ENCODE results near the gene MYO3B. TPM values are rescaled to one million over a fixed set of nuclear protein-coding genes. Genes with fewer than 3 reads are reported as not detected.

Gene MYO3B
- not detected in 2 replicates for total RNA-seq

- no peak for DNase-seq (ENCODE audit: low read depth in 2 of 2)
Observed at GRCh38 chr2:170177950-170178781, at the start of gene MYO3B. TSS of gene MYO3B (plus strand) at chr2:170178147. CDS start at chr2:170178288, 141 bp downstream.

- DNase-seq (ENCODE audit: low read depth in 2 of 2), result no peak
Observed at GRCh38 chr2:170139276-170139967, 38.5 kb upstream of the MYO3B start.

- no peak for DNase-seq (ENCODE audit: low read depth in 2 of 2)
Observed at GRCh38 chr2:170140561-170140960, 37.4 kb upstream of the MYO3B start.

GRCh38 chr2:170141865-170142264 lies 36.1 kb upstream of the MYO3B start:
- DNase-seq (ENCODE audit: low read depth in 2 of 2), result no peak

- DNase-seq (ENCODE audit: low read depth in 2 of 2), result no peak
Observed at GRCh38 chr2:170142502-170142901, 35.4 kb upstream of the MYO3B start.

GRCh38 chr2:170143045-170143717 lies 34.8 kb upstream of the MYO3B start:
- no peak for DNase-seq (ENCODE audit: low read depth in 2 of 2)

GRCh38 chr2:170144761-170145160 lies 33.2 kb upstream of the MYO3B start:
- no peak for DNase-seq (ENCODE audit: low read depth in 2 of 2)

GRCh38 chr2:170145191-170145590 lies 32.8 kb upstream of the MYO3B start:
- DNase-seq (ENCODE audit: low read depth in 2 of 2), result no peak

GRCh38 chr2:170145675-170146432 lies 32.1 kb upstream of the MYO3B start:
- no peak for DNase-seq (ENCODE audit: low read depth in 2 of 2)

- no peak for DNase-seq (ENCODE audit: low read depth in 2 of 2)
Observed at GRCh38 chr2:170146784-170147183, 31.2 kb upstream of the MYO3B start.

- no peak for DNase-seq (ENCODE audit: low read depth in 2 of 2)
Observed at GRCh38 chr2:170147576-170147975, 30.4 kb upstream of the MYO3B start.

- DNase-seq (ENCODE audit: low read depth in 2 of 2), result peak in 1 of 2 donors; percentile 13
Observed at GRCh38 chr2:170148161-170148560, 29.8 kb upstream of the MYO3B start.

GRCh38 chr2:170152421-170152820 lies 25.5 kb upstream of the MYO3B start:
- no peak for DNase-seq (ENCODE audit: low read depth in 2 of 2)

GRCh38 chr2:170155022-170155722 lies 22.8 kb upstream of the MYO3B start:
- DNase-seq (ENCODE audit: low read depth in 2 of 2), result peak; percentile 31 to 89

GRCh38 chr2:170155723-170156253 lies 22.2 kb upstream of the MYO3B start:
- DNase-seq (ENCODE audit: low read depth in 2 of 2), result peak in 1 of 2 donors; percentile 34

- DNase-seq (ENCODE audit: low read depth in 2 of 2), result no peak
Observed at GRCh38 chr2:170156592-170156991, 21.4 kb upstream of the MYO3B start.

- peak in 1 of 2 donors; percentile 49 for DNase-seq (ENCODE audit: low read depth in 2 of 2)
Observed at GRCh38 chr2:170157025-170157684, 20.8 kb upstream of the MYO3B start.

GRCh38 chr2:170159060-170159459 lies 18.9 kb upstream of the MYO3B start:
- DNase-seq (ENCODE audit: low read depth in 2 of 2), result no peak

GRCh38 chr2:170161516-170162270 lies 16.3 kb upstream of the MYO3B start:
- DNase-seq (ENCODE audit: low read depth in 2 of 2), result no peak

All from lung microvascular endothelial cell (primary cell).